ENCODE results near the gene ST3GAL5. TPM values are rescaled to one million over a fixed set of nuclear protein-coding genes. Genes with fewer than 3 reads are reported as not detected.

ST3GAL5 gene
- total and polyA plus RNA-seq, 2 donors (not counting 1 experiment from before 2014, with no cell fraction given): 42.6 to 94.3 TPM

GRCh38 chr2:85813211-85813981, 75.4 kb downstream of the ST3GAL5 start:
- H3K4me1 Mint-ChIP-seq: no peaks in the 10 kb centered on the region
- TF ChIP-seq EZH2 (IDR thresholded peaks at IDR 0.05; ENCODE audit: borderline replicate concordance, insufficient read depth, low read depth, low read length, poor library complexity, severe bottlenecking) (no peak), CTCF (IDR thresholded peaks at IDR 0.05) (no peak)
- no peak overlapping the region for H3K27ac Mint-ChIP-seq
- DNase-seq: no peak
- ATAC-seq (ENCODE audit: low read depth): no peak
- peaks cover 0 to 9% (median 1%) of the 10 kb centered on the region in 4 experiments for H3K27me3 ChIP-seq (replicated peaks in 1 of 4; ENCODE audit: control extremely low read depth in 1 of 4, control insufficient read depth in 3 of 4, insufficient read depth in 4 of 4, low read length in 3 of 4)
- CTCF ChIA-PET: interaction anchor here (0.6 to 24.3 kb wide), 32 partner anchors 10 to 337 kb away, joined by 3 to 528 read pairs (median 5); partner anchors contain the start of gene ATOH8
- no peaks in the 10 kb centered on the region for H4K20me1 ChIP-seq (ENCODE audit: control insufficient read depth, insufficient read depth, low read length, poor library complexity, severe bottlenecking)
- peaks cover 18% of the 10 kb centered on the region for H3K27me3 Mint-ChIP-seq
- H2AFZ ChIP-seq (ENCODE audit: insufficient read depth, low read depth, low read length, poor library complexity, severe bottlenecking): no peak overlapping the region
- intact Hi-C loops (cut with micrococcal nuclease): no loop called here
- no peak overlapping the region for H3K27ac ChIP-seq (ENCODE audit: low read length in 2 of 2)
- no peak overlapping the region for H3K4me3 ChIP-seq (ENCODE audit: control extremely low read depth in 1 of 5, extremely low read depth in 1 of 5, insufficient read depth in 1 of 5, low read depth in 2 of 5, low read length in 4 of 5)
- no peak overlapping the region for H3K9ac ChIP-seq (ENCODE audit: low read length)
- no peak overlapping the region for H3K4me3 Mint-ChIP-seq
- no peaks in the 10 kb centered on the region for H3K79me2 ChIP-seq (ENCODE audit: control insufficient read depth, insufficient read depth, low read length)
- no peaks in the 10 kb centered on the region for H3K9me3 ChIP-seq (ENCODE audit: control extremely low read depth in 1 of 3, control insufficient read depth in 2 of 3, insufficient read depth in 1 of 3, low read length in 2 of 3)
- 72% methylated on average over 5 of the region's 7 CpGs for WGBS (ENCODE audit: insufficient coverage)
- H3K4me2 ChIP-seq (replicated peaks; ENCODE audit: low read depth, low read length, poor library complexity, severe bottlenecking): no peak overlapping the region
- POLR2A ChIA-PET: interaction anchor here (0.8 kb wide), 1 partner anchor 83 kb away, joined by 3 read pairs; no protein-coding TSS in a partner anchor
- no peaks in the 10 kb centered on the region for H3K9me3 Mint-ChIP-seq (ENCODE audit: insufficient read depth)
- no peaks in the 10 kb centered on the region for H3K4me1 ChIP-seq (ENCODE audit: control insufficient read depth in 2 of 2, insufficient read depth in 2 of 2, low read length in 2 of 2)
- H3K36me3 ChIP-seq (replicated peaks in 1 of 2; ENCODE audit: control extremely low read depth in 1 of 2, control insufficient read depth in 1 of 2, extremely low read depth in 1 of 2, insufficient read depth in 2 of 2, low read length in 1 of 2): no peaks in the 10 kb centered on the region

Measured in B cell (primary cell).